Activated T-cell treated with anti-CD3 and anti-CD28 coated beads, Interleukin-2, amount 50 U/mL, for 1 hour (primary cell): ENCODE measurements around the gene SLC30A5.
"Not testable (repeated sequence)": the region's sequence is repeated elsewhere in the genome, so short reads cannot be mapped to it uniquely, and the experiment has no call there.

ENCODE experiments used
- DNase-seq: peaks from one replicate; pipeline ENCODE4 v3.0.0-alpha.2; 2020

The SLC30A5 gene

DNA sequence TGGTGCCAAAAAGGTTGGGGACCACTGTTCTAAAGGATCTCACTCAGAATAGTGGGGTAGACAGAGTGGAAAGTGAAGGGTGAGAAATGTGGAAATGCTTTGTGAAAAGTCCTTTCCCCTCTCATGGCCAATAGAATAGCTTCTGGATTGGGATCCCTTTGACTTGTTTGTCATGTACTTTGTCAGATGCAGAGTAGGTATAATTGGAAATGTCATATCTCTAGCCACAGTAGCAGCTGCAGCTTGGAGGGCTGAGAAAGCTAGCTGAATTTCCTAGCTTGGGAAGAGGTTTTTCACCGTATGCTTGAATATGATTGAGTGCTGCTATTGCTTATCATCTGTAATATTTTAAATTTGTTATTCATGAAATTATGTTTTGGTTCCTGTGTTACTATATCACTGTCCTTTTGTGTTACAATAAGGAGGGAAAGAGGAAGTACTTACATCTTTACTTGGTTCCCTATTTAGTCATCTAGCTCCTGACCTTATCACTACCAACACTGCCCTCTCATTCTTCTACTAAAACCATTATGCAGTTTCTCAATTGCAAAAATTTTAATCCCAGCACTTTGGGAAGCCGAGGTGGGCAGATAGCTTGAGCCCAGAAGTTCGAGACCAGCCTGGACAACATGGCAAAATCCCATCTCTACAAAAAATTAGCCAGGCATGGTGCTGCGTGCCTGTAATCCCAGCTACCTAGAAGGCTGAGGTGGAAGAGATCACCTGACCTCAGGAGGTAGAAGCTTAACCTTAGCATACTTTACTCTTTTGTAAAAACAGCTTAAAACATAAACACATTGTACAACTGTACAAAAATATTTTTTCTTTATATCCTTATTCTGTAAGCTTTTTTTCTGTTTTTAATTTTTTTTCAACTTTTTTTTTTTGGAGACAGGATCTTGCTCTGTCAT is 12.4 kb downstream of the SLC30A5 start:
- no peak for DNase-seq

- not testable (repeated sequence) for DNase-seq
These were observed 14.6 kb downstream of the SLC30A5 start for GRCh38 chr5:69108367-69108766.

- no peak for DNase-seq
These were observed 20.0 kb downstream of the SLC30A5 start for GRCh38 chr5:69113851-69114250.

- DNase-seq, result no peak
These were observed 21.7 kb downstream of the SLC30A5 start for GRCh38 chr5:69115526-69115925.

DNA sequence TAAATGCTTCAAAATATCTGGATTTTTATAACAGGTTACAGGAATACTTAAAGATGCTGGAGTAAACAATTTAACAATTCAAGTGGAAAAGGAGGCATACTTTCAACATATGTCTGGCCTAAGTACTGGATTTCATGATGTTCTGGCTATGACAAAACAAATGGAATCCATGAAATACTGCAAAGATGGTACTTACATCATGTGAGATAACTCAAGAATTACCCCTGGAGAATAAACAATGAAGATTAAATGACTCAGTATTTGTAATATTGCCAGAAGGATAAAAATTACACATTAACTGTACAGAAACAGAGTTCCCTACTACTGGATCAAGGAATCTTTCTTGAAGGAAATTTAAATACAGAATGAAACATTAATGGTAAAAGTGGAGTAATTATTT is 35.6 kb downstream of the SLC30A5 start:
- no peak for DNase-seq

DNA sequence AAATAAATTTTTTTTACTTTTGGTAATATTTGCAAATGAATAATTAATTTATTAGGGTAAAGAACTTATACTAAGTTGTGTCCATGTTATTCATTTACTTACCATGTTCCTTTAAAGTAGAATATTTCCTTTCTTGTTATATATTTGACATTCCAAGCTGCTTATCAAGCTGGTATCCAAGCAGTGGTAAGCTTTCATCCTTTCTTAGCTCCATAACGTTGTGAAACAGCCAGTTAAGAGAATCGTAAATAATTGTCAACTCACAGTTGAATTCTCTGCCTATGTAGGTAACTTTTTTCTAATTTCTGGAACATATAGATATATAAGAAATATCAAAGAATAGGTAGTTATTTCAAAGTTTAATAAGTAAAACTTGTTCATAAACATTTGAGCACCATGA is 36.4 kb downstream of the SLC30A5 start:
- DNase-seq, result no peak

GRCh38 chr5:69131304-69131703 is 37.5 kb downstream of the SLC30A5 start:
- no peak for DNase-seq

- DNase-seq, result no peak
These were observed 40.3 kb downstream of the SLC30A5 start for GRCh38 chr5:69134126-69134525.

DNA sequence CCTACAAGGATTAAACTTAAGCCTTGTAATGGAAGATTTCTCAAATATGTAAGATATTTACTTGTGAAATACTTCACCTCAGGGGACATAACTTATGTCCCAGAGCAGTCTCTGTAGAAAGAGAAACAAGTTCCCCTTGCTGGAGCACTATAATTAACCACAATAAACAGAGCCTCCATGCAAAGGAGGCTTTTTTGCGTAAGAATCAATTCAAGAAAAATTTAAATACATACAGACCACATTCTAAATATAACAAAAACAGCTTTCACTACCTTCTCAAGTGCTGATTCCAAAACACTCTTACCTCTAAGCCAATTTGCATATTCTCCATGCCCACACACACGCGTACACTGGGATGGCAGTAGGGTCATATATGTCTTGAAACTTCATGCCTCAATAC is 42.5 kb downstream of the SLC30A5 start:
- DNase-seq, result no peak

DNA sequence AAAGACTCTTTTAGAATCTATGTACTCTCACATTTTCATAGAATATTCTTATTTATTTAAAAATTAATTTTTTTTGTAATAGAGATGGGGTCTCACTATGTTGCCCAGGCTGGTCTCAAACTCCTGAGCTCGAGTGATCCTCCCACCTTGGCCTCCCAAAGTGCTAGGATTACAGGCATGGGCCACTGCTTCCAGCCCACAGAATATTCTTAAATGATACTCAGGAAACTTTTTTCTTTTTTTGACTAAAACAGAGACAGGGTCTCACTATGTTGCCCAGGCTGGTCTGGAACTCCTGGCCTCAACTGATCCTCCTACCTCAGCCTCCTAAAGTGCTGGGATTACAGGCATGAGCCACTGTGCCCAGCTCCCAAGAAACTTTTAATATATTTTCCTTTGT is 43.4 kb downstream of the SLC30A5 start:
- DNase-seq, result not testable (repeated sequence)

DNA sequence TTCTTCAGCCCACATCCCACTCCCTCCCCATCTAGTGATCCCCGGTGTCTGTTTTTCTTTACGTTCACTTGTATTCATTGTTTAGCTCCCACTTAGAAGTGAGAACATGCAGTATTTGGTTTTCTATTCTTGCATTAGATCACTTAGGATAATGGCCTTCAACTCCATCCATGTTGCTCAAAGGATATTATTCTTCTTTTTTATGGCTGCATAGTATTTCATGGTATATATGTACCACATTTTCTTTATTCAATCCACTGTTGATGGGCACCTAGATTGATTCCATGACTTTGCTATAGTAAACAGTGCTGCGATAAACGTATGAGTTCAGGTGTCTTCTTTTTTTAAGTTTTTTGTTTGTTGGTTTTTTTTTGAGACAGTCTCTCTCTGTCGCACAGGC is 44.0 kb downstream of the SLC30A5 start:
- no peak for DNase-seq

- no peak for DNase-seq
These were observed 45.0 kb downstream of the SLC30A5 start for GRCh38 chr5:69138766-69139165.

GRCh38 chr5:69140239-69140638 is 46.4 kb downstream of the SLC30A5 start:
- DNase-seq, result not testable (repeated sequence)

DNA sequence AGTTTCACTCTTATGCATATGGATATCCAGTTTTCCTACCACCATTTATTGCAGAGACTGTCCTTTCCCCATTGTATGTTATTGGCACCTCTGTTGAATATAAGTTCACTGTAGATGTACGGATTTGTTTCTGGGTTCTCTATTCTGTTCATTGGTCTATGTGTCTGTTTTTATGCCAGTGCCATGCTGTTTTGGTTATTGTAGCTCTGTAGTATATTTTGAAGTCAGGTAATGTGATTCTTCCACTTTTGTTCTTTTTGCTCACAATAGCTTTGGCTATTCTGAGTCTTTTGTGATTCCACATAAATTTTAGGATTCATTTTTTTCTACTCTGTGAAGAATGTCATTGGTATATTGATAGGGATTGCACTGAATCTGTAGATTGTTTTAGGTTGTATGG is 47.0 kb downstream of the SLC30A5 start:
- no peak for DNase-seq

GRCh38 chr5:69148576-69148975 is 54.8 kb downstream of the SLC30A5 start:
- not testable (repeated sequence) for DNase-seq

DNA sequence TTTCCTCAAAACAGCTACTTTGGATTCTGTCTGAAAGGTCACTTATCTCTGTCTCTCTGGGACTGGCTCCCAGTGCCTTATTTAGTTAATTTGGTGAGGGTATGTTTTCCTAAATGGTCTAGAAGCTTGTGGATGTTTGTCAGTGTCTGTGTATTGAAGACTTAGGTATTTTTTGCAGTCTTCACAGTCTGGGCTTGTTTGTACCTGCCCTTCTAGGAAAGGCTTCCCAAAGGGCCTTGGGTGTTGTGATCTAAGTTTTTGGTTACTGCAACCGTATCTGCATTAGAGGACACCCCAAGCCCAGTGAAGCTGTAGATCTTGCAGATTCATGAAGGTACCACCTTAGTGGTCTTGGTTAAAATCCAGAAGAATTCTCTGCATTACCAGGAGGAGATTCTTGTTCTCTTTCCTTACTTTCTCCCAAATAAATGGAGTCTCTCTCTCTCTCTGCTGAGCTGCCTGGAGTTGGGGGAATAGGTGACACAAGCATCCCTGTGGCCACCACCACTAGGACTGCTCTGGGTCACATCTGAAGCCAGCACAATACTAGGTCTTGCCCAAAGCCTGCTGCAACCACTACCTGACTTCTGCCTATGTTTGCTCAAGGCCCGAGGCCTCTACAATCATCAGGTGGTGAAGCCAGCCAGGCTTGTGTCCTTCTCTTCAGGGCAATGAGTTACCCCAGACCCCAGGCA is 55.3 kb downstream of the SLC30A5 start:
- DNase-seq, result no peak

GRCh38 chr5:69149676-69150010 is 55.8 kb downstream of the SLC30A5 start:
- no peak for DNase-seq

- DNase-seq, result no peak
These were observed 58.9 kb downstream of the SLC30A5 start for GRCh38 chr5:69152731-69153130.

- DNase-seq, result no peak
These were observed 62.6 kb downstream of the SLC30A5 start for GRCh38 chr5:69156456-69156855.

- DNase-seq, result no peak
These were observed 64.2 kb downstream of the SLC30A5 start for GRCh38 chr5:69158039-69158438.

DNA sequence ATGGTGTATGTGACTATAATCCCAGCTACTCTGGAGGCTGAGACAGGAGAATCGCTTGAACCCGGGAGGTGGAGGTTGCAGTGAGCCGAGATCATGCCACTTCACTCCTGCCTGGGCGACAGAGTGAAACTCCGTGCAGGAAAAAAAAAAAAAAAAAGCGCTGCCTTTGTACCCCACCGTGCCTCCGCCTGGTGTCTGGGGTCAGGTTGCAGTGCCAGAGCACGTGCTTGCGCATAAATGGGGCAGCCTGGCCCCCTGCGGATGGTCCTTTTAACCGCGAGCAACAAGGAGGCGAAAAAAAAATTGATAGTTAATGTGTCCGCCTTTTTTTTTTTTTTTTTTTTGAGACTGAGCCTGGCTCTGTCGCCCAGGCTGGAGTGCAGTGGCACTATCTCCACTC is 66.8 kb downstream of the SLC30A5 start:
- no peak for DNase-seq

DNA sequence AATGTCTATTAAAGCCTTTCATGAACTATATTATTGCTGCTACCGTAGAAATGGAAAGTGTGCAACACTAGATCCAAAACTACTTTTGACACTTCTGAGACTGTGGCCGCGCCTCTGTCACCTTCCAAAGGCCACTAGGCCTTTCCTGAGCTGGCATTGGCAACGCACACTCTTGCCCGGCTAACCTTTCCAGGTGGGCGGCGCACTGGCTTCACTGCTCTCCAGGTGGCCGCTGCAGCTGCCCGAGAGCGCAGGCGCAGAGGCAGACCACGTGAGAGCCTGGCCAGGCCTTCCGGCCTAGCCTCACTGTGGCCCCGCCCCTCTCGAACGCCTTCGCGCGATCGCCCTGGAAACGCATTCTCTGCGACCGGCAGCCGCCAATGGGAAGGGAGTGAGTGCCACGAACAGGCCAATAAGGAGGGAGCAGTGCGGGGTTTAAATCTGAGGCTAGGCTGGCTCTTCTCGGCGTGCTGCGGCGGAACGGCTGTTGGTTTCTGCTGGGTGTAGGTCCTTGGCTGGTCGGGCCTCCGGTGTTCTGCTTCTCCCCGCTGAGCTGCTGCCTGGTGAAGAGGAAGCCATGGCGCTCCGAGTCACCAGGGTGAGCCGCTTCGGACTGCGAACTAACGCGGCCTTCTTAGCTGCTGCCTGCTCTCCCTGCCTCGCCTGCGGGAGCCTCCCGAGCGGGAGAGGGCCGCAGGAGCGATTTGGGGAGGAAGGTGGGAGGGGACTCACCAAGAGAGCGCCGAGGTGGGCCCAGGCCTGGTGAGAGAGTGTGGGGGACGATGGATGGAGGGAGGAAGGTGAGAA is 73.1 kb downstream of the SLC30A5 start, which contains the start of gene CCNB1:
Gene CCNB1 (plus strand): TSS at position 465 of the 807 bp plus-strand sequence. CDS start 113 bp downstream, at position 578.
- DNase-seq, result peak; percentile 94

- no peak for DNase-seq
These were observed 73.7 kb downstream of the SLC30A5 start for GRCh38 chr5:69167493-69167855.
